Activated T-cell treated with anti-CD3 and anti-CD28 coated beads, Interleukin-2, amount 50 U/mL, for 72 hours (primary cell): ENCODE results near the gene KSR1. TPM values are rescaled to one million over a fixed set of nuclear protein-coding genes. Genes with fewer than 3 reads are reported as not detected.
"Not testable (repeated sequence)": the region's sequence is repeated elsewhere in the genome, so short reads cannot be mapped to it uniquely, and the experiment has no call there.

Source experiments
- ATAC-seq, 2 donors: fragments of 150-1000 bp; cut with Tn5 transposase; replicated peaks in 1 of 2; 2 replicates each; pipeline ENCODE4 v1.10.0; 2021; ENCODE audit warnings: moderate library complexity in 2 of 2, mild to moderate bottlenecking in 1 of 2
- DNase-seq, 2 donors: peaks; one replicate each; pipeline ENCODE4 v3.0.0; 2021 to 2022; ENCODE audit warnings: mixed read lengths in 1 of 2
- H3K27ac Mint-ChIP-seq: one replicate; pipeline ENCODE4 v1.8.0; 2022; ENCODE audit warnings: mild to moderate bottlenecking, moderate library complexity, mixed read lengths
- H3K27me3 Mint-ChIP-seq: one replicate; pipeline ENCODE4 v1.8.0; 2022; ENCODE audit warnings: low read depth, mixed read lengths
- H3K36me3 Mint-ChIP-seq, 2 donors: one replicate each; pipeline ENCODE4 v1.8.0; 2022; ENCODE audit warnings: mixed read lengths in 2 of 2, mild to moderate bottlenecking in 1 of 2; ENCODE audit not compliant: insufficient read depth in 2 of 2
- H3K4me1 Mint-ChIP-seq: one replicate; pipeline ENCODE4 v1.8.0; 2022; ENCODE audit warnings: low read depth, mixed read lengths
- H3K4me3 Mint-ChIP-seq, 2 donors: one replicate each; pipeline ENCODE4 v1.8.0; 2022; ENCODE audit warnings: mild to moderate bottlenecking in 2 of 2, mixed read lengths in 2 of 2, moderate library complexity in 2 of 2
- H3K9me3 Mint-ChIP-seq, 2 donors: one replicate each; pipeline ENCODE4 v1.8.0; 2022; ENCODE audit warnings: mixed read lengths in 2 of 2
- total RNA-seq, 2 donors: library from RNA; stranded (reverse); gene quantifications; one replicate each; pipeline ENCODE4 v1.2.3, GENCODE V29; 2022

KSR1 gene
- total RNA-seq, 2 donors from 2014 or later, result 191 to 296 TPM

GRCh38 chr17:27633312-27634025 is 177.2 kb downstream of the KSR1 start:
- no peak overlapping the region for H3K4me3 Mint-ChIP-seq

GRCh38 chr17:27634026-27634335 is 177.7 kb downstream of the KSR1 start:
- H3K4me3 Mint-ChIP-seq, result no peak overlapping the region
- no peaks in the 10 kb centered on the region for H3K9me3 Mint-ChIP-seq
- peaks cover 3 to 6% of the 10 kb centered on the region in 2 donors for H3K36me3 Mint-ChIP-seq
- ATAC-seq, result no peak
- H3K27me3 Mint-ChIP-seq, result no peaks in the 10 kb centered on the region
- H3K27ac Mint-ChIP-seq, result no peak overlapping the region
- H3K4me1 Mint-ChIP-seq, result peaks cover 43% of the 10 kb centered on the region
- no peak for DNase-seq

More at GRCh38 chr17:27633312-27634025, 177.2 kb downstream of the KSR1 start:
- peaks cover 48% of the 10 kb centered on the region for H3K4me1 Mint-ChIP-seq
- H3K36me3 Mint-ChIP-seq, result peaks cover 3 to 4% of the 10 kb centered on the region in 2 donors
- no peak overlapping the region for H3K27ac Mint-ChIP-seq
- no peaks in the 10 kb centered on the region for H3K27me3 Mint-ChIP-seq
- DNase-seq (no peak), ATAC-seq (no peak)
- no peaks in the 10 kb centered on the region for H3K9me3 Mint-ChIP-seq

GRCh38 chr17:27634776-27635175 is 178.5 kb downstream of the KSR1 start:
- H3K36me3 Mint-ChIP-seq, result peaks cover 0 to 6% of the 10 kb centered on the region in 2 donors
- H3K4me1 Mint-ChIP-seq, result peaks cover 35% of the 10 kb centered on the region
- no peak overlapping the region for H3K27ac Mint-ChIP-seq
- H3K27me3 Mint-ChIP-seq, result no peaks in the 10 kb centered on the region
- ATAC-seq (no peak), DNase-seq (no peak)
- no peak overlapping the region for H3K4me3 Mint-ChIP-seq
- H3K9me3 Mint-ChIP-seq, result no peaks in the 10 kb centered on the region

DNA sequence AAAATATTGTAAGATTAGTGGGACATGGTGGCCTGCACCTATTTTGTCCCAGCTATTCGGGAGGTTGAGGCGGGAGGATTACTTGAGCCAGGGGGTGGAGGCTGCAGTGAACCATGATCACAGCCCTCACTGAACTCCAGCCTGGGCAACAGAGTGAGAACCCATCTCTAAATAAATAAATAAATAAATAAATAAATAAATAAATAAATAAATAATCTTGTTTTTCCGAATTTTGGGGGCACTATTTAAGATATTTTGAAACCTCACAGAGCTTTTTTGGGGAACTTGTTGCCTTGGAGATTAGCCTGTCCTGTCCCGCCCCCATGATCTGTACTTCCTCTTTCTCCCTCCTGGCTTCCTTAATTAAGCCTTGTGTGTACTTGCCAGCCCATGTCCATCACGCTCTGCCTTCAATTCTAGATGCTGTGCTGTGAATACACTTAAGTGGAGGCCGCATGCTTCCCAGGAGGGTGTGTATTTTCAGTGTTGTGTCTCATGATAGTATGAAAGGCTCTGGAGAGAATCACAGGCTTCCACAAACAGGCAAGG is 179.1 kb downstream of the KSR1 start:
- Mint-ChIP-seq H3K27me3 (no peaks in the 10 kb centered on the region), H3K36me3 (peaks cover 0 to 3% of the 10 kb centered on the region in 2 donors), H3K27ac (peak overlapping the region; percentile 6), H3K9me3 (no peaks in the 10 kb centered on the region), H3K4me3 (no peak overlapping the region), H3K4me1 (peaks cover 29% of the 10 kb centered on the region)
- DNase-seq (no peak), ATAC-seq (no peak)

DNA sequence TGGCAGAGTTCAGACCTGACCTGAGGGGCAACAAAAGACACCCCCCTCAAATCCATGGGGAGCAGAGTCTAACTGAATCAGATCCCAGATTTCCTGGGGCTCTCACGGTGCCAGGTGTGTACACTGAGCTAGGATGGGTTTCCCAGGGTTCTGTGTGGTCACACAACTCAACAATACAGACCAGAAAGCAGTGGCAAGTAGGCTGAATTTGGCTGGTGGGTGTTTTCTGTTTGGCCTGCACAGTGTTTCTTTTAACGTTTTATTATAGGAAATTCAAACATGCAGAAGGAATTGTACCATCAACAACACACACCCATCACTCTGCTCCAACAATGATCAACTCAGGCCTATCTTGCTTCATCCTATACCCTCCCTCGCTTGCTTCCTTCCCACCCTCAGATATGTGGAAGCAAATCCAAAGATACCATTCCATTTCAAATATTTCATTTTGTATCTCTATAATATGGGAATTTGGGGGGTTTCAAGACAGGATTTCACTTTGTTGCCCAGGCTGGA is 179.8 kb downstream of the KSR1 start:
- not testable (repeated sequence) for ATAC-seq, H3K27me3 Mint-ChIP-seq, H3K9me3 Mint-ChIP-seq, H3K4me3 Mint-ChIP-seq, DNase-seq, H3K36me3 Mint-ChIP-seq, H3K27ac Mint-ChIP-seq
- peaks cover 22% of the 10 kb centered on the region for H3K4me1 Mint-ChIP-seq

DNA sequence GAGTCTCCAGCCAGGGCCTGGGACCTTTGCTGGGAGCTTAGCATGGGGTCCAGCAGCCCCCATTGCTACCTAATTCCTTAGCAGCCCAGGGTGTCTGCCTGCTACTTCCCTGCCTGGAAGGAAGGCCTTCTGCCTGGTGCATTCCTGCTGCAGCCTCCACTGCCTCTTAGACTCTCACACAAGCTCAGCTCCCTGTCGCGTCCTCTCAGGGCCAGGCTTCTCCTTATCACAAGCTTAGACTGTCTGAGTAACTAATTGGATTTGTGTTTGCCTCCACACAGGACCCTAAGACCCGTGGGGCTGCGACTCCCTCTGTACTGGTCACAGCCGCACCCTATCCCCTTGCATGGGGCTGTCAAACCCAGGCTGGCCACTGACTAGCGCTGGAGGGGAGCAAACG is 181.6 kb downstream of the KSR1 start:
- H3K36me3 Mint-ChIP-seq, H3K27me3 Mint-ChIP-seq, H3K27ac Mint-ChIP-seq, H3K4me3 Mint-ChIP-seq, DNase-seq, H3K9me3 Mint-ChIP-seq, H3K4me1 Mint-ChIP-seq: not testable (repeated sequence)
- ATAC-seq, result peak in 1 of 2 donors; percentile 13

GRCh38 chr17:27638415-27638914 is 182.2 kb downstream of the KSR1 start:
- not testable (repeated sequence) for H3K9me3 Mint-ChIP-seq, H3K27me3 Mint-ChIP-seq, H3K36me3 Mint-ChIP-seq, H3K4me1 Mint-ChIP-seq, DNase-seq, H3K4me3 Mint-ChIP-seq, H3K27ac Mint-ChIP-seq, ATAC-seq

DNA sequence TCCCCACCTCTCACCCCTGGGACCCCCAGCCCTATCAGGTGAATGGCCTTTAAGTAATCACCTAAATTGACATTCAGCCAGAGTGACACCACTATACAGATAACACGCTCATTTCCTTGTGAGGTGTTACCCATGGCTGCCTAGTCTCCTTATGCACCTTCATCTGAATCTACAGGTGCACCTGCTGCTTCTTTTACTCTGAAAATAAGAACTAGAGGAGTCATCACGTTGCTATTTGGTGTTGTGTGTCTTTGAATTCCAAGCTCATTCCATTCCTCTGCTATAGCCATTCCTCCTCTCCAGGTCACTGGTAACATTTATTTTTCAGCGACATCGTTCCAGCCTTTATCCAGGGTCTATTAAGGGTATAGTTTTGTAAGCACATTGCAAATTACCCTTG is 184.5 kb downstream of the KSR1 start:
- DNase-seq (no peak), ATAC-seq (no peak)
- Mint-ChIP-seq H3K9me3 (no peaks in the 10 kb centered on the region), H3K4me3 (no peak overlapping the region), H3K27me3 (no peaks in the 10 kb centered on the region), H3K27ac (peak overlapping the region; percentile 11), H3K4me1 (no peaks in the 10 kb centered on the region), H3K36me3 (peaks cover 1 to 2% of the 10 kb centered on the region in 2 donors)

DNA sequence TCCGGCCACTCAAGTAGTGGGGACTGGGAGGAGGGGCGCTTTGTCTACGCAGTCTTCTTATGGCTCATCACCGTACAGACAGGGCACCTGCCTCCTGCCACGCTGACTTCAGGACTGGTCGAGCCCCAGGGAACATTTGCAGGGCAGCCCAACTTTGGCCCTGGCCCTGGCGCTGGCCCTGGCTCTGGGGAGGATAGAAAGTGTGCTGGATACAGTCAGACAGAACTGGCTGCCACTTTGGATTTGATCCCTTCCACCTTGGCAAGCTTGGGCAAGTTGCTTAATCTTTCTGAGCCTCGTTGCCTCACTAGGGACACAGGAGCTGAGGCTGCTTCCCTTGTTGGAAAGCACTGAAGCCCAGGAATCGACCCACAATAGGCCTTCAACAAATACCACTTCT is 188.3 kb downstream of the KSR1 start:
- ATAC-seq (no peak), DNase-seq (no peak)
- Mint-ChIP-seq H3K9me3 (no peaks in the 10 kb centered on the region), H3K4me1 (no peaks in the 10 kb centered on the region), H3K27ac (no peak overlapping the region), H3K27me3 (no peaks in the 10 kb centered on the region), H3K4me3 (no peak overlapping the region), H3K36me3 (peaks cover 1 to 4% of the 10 kb centered on the region in 2 donors)

GRCh38 chr17:27645621-27646020 is 189.4 kb downstream of the KSR1 start:
- H3K27ac Mint-ChIP-seq, H3K36me3 Mint-ChIP-seq: not testable (repeated sequence)

DNA sequence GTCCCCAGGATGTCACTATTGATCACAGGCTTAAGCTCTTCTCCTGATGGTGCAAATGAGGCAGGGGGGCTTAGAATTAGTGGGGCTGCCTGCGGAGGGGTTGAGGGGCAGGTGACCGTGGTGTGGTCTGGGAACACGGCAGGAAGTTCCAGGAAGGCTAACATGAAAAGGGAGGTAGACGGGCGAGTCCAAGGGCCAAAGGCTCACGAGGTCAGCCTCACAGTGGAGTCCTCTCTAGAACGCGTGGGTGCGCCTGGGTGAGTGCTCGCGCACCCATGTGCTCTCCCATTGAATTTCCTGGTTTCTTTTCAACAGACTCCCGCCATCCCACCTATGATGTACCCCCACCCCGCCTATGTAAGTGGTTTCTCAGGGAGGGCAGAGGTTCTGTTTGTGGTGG is 190.0 kb downstream of the KSR1 start:
- no peak for ATAC-seq
- Mint-ChIP-seq H3K27ac (no peak overlapping the region), H3K4me1 (no peaks in the 10 kb centered on the region), H3K27me3 (no peaks in the 10 kb centered on the region), H3K9me3 (no peaks in the 10 kb centered on the region), H3K36me3 (peaks cover 1 to 2% of the 10 kb centered on the region in 2 donors), H3K4me3 (no peak overlapping the region)
- no peak for DNase-seq

More at GRCh38 chr17:27645621-27646020, 189.4 kb downstream of the KSR1 start:
- H3K4me1 Mint-ChIP-seq, DNase-seq, H3K9me3 Mint-ChIP-seq, H3K27me3 Mint-ChIP-seq, H3K4me3 Mint-ChIP-seq: not testable (repeated sequence)
- peak; percentile 51 to 55 for ATAC-seq

GRCh38 chr17:27647765-27648164 is 191.5 kb downstream of the KSR1 start:
- Mint-ChIP-seq H3K27me3 (no peaks in the 10 kb centered on the region), H3K4me1 (no peaks in the 10 kb centered on the region), H3K4me3 (no peak overlapping the region), H3K9me3 (no peaks in the 10 kb centered on the region), H3K27ac (no peak overlapping the region), H3K36me3 (peaks cover 1 to 2% of the 10 kb centered on the region in 2 donors)
- DNase-seq (no peak), ATAC-seq (no peak)

DNA sequence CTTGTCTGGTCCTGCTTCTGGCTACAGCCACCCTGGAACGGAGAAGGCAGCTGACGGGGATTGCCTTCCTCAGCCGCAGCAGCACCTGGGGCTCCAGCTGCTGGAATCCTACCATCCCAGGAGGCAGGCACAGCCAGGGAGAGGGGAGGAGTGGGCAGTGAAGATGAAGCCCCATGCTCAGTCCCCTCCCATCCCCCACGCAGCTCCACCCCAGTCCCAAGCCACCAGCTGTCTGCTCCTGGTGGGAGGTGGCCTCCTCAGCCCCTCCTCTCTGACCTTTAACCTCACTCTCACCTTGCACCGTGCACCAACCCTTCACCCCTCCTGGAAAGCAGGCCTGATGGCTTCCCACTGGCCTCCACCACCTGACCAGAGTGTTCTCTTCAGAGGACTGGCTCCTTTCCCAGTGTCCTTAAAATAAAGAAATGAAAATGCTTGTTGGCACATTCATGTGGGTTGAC is 192.9 kb downstream of the KSR1 start:
- H3K9me3 Mint-ChIP-seq, H3K36me3 Mint-ChIP-seq, H3K27ac Mint-ChIP-seq, H3K27me3 Mint-ChIP-seq, H3K4me1 Mint-ChIP-seq, H3K4me3 Mint-ChIP-seq, DNase-seq, ATAC-seq: not testable (repeated sequence)
